ENCODE data around the gene ARRDC2.

- TF ChIP-seq CTCF (IDR thresholded peaks at IDR 0.05) (no peak), POLR2AphosphoS5 (IDR thresholded peaks at IDR 0.05) (peak in 1 of 2 donors; percentile 4)
Observed at GRCh38 chr19:18009412-18010066, 1.6 kb downstream of the ARRDC2 start.
